Measurements from ENCODE around the gene PCNT.

GRCh38 chr21:46357684-46358425 lies 33.9 kb downstream of the PCNT start:
- TF ChIP-seq CTCF (IDR thresholded peaks at IDR 0.05) (no peak), EZH2 (IDR thresholded peaks at IDR 0.05; ENCODE audit: borderline replicate concordance, insufficient read depth, low read depth, low read length, poor library complexity, severe bottlenecking) (no peak)

Data from B cell (primary cell).